ENCODE data around the gene BCL2L1.

The BCL2L1 gene

GRCh38 chr20:31694842-31695593, 27.6 kb downstream of the BCL2L1 start:
- Histone ChIP-seq H3K4me3 (no peak overlapping the region), H3K27ac (peak overlapping the region; percentile 23 to 79)
- TF ChIP-seq CTCF (IDR thresholded peaks at IDR 0.05) = no peak
- no peak for DNase-seq (ENCODE audit: low spot score)

- Histone ChIP-seq H3K4me3 (no peak overlapping the region), H3K27ac (peak overlapping the region; percentile 37 to 79)
- no peak for DNase-seq (ENCODE audit: low spot score)
- no peak for TF ChIP-seq CTCF (IDR thresholded peaks at IDR 0.05)
Observed at GRCh38 chr20:31693987-31694661, 28.5 kb downstream of the BCL2L1 start.

- peak overlapping the region in 1 of 2 donors; percentile 11 for H3K27ac ChIP-seq
- TF ChIP-seq CTCF (IDR thresholded peaks at IDR 0.05) = no peak
- no peak for DNase-seq (ENCODE audit: low spot score)
- H3K4me3 ChIP-seq = no peak overlapping the region
Observed at GRCh38 chr20:31693402-31693801, 29.3 kb downstream of the BCL2L1 start.

- no peak for DNase-seq (ENCODE audit: low spot score)
- no peak for TF ChIP-seq CTCF (IDR thresholded peaks at IDR 0.05)
- H3K27ac ChIP-seq = peak overlapping the region; percentile 12 to 21
- no peak overlapping the region for H3K4me3 ChIP-seq
Observed at GRCh38 chr20:31691646-31692275, 30.9 kb downstream of the BCL2L1 start.

GRCh38 chr20:31690124-31690666, 32.5 kb downstream of the BCL2L1 start:
- Histone ChIP-seq H3K4me3 (no peak overlapping the region), H3K27ac (no peak overlapping the region)
- DNase-seq (ENCODE audit: low spot score) = no peak
- TF ChIP-seq CTCF (IDR thresholded peaks at IDR 0.05) = no peak

GRCh38 chr20:31689141-31689540, 33.5 kb downstream of the BCL2L1 start:
- Histone ChIP-seq H3K4me3 (no peak overlapping the region), H3K27ac (peak overlapping the region in 1 of 2 donors; percentile 20)
- TF ChIP-seq CTCF (IDR thresholded peaks at IDR 0.05) = no peak
- DNase-seq (ENCODE audit: low spot score) = no peak
